NT2/D1 (cell line): ENCODE data around the gene OMG.

Experiments
- SUZ12 ChIP-seq: IDR thresholded peaks from 2 replicates; pipeline ENCODE4 v1.6.1; 2011; ENCODE audit not compliant: insufficient read length, insufficient read depth; ENCODE audit errors: extremely low read depth
- YY1 ChIP-seq: IDR thresholded peaks from 2 replicates; pipeline ENCODE4 v1.6.1; 2011; ENCODE audit not compliant: insufficient read length, insufficient read depth
- ZNF274 ChIP-seq: IDR thresholded peaks from 2 replicates; pipeline ENCODE4 v1.6.1; 2011; ENCODE audit warnings: mild to moderate bottlenecking, low read depth, low read length

DNA sequence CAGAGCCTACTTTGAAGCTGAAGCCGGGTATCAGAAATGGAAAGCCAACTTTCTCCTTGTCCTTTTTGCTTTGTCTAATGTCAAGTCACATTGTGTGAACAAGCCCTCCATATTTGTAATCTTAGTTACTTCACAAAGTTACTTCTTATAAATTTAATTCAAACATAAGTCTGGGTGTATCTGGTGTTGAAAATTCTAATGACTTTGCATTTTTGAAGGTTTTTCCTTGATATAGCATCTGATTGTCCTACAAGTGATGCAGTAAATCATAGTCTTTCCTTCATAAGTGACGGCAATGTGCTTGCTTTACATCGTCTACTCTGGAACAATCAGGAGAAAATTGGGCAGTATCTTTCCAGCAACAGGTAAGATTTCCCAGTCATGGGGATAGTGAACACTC lies 36.9 kb downstream of the OMG start:
- TF ChIP-seq ZNF274, result no peak
- no peak for TF ChIP-seq YY1
- TF ChIP-seq SUZ12, result no peak
